GM18505 (cell line): ENCODE measurements around the gene MIA2.
"Not testable (repeated sequence)": the region's sequence is repeated elsewhere in the genome, so short reads cannot be mapped to it uniquely, and the experiment has no call there.

ENCODE experiments used
- ATAC-seq: cut with Tn5 transposase; IDR thresholded peaks from one replicate; pipeline ENCODE4 v1.9.1; 2021; ENCODE audit not compliant: unreplicated experiment
- POLR2A ChIP-seq: IDR thresholded peaks from 4 replicates; pipeline ENCODE4 v1.6.1; 2011; ENCODE audit warnings: borderline replicate concordance; ENCODE audit not compliant: insufficient read depth, insufficient read length; ENCODE audit errors: extremely low read depth

MIA2 gene, protein sequence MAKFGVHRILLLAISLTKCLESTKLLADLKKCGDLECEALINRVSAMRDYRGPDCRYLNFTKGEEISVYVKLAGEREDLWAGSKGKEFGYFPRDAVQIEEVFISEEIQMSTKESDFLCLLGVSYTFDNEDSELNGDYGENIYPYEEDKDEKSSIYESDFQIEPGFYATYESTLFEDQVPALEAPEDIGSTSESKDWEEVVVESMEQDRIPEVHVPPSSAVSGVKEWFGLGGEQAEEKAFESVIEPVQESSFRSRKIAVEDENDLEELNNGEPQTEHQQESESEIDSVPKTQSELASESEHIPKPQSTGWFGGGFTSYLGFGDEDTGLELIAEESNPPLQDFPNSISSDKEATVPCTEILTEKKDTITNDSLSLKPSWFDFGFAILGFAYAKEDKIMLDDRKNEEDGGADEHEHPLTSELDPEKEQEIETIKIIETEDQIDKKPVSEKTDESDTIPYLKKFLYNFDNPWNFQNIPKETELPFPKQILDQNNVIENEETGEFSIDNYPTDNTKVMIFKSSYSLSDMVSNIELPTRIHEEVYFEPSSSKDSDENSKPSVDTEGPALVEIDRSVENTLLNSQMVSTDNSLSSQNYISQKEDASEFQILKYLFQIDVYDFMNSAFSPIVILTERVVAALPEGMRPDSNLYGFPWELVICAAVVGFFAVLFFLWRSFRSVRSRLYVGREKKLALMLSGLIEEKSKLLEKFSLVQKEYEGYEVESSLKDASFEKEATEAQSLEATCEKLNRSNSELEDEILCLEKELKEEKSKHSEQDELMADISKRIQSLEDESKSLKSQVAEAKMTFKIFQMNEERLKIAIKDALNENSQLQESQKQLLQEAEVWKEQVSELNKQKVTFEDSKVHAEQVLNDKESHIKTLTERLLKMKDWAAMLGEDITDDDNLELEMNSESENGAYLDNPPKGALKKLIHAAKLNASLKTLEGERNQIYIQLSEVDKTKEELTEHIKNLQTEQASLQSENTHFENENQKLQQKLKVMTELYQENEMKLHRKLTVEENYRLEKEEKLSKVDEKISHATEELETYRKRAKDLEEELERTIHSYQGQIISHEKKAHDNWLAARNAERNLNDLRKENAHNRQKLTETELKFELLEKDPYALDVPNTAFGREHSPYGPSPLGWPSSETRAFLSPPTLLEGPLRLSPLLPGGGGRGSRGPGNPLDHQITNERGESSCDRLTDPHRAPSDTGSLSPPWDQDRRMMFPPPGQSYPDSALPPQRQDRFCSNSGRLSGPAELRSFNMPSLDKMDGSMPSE (N-terminal part only)

DNA sequence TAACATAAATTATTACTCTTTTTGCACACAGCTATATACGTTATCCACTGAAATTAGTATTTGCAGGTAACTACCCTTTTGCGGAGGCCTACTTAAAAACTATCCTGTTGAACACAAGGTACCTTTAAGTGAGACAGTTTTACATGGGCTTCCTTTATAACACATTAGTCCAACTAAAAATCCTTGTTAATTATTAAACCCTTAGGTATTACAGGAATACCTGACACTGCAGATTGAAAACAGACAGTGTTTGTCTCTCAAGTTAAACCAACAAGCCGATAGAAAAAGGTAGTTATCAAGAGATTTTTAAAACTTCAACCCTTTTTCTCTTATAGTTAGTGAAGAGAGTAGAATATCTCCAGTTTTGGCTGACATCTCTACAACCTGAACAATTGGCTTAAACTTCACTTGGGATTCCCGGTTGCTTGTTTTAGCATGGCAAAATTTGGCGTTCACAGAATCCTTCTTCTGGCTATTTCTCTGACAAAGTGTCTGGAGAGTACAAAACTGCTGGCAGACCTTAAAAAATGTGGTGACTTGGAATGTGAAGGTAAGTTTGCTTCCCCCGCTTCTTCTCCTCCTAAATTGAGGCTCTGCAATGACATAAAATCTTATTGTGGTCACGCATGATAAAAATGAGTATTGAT lies at the start of gene MIA2:
TSS of gene MIA2 (plus strand) at position 236 of the 647 bp plus-strand sequence. CDS start at position 436, 200 bp downstream.
- no peak for TF ChIP-seq POLR2A
- no peak for ATAC-seq

DNA sequence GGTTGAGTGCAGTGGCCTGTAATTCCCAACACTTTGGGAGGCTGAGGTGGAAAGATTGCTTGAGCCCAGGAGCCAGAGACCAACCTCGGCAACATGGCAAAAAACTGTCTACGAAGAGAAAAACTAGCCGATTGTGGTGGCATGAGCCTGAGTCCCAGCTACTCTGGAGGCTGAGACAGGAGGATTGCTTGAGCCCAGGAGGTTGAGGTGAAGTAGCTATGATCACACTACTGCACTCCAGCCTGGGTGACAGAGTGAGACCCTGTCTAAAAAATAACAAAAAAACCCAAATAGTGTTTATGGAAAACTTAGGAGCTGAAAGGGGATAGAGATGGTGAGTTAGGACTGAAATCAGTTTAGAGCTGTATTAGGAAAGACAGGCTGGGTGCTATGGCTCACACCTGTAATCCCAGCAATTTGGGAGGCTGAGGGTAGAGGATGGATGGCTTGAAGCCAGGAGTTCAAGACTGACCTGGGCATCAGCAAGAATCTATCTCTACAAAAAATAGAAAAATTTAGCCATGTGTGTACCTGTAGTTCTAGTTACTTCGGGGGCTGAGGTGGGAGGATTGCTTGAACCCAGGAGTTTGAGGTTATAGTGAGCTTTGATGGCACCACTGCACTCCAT lies 49.0 kb upstream of the MIA2 start:
- no peak for TF ChIP-seq POLR2A
- ATAC-seq, result no peak

DNA sequence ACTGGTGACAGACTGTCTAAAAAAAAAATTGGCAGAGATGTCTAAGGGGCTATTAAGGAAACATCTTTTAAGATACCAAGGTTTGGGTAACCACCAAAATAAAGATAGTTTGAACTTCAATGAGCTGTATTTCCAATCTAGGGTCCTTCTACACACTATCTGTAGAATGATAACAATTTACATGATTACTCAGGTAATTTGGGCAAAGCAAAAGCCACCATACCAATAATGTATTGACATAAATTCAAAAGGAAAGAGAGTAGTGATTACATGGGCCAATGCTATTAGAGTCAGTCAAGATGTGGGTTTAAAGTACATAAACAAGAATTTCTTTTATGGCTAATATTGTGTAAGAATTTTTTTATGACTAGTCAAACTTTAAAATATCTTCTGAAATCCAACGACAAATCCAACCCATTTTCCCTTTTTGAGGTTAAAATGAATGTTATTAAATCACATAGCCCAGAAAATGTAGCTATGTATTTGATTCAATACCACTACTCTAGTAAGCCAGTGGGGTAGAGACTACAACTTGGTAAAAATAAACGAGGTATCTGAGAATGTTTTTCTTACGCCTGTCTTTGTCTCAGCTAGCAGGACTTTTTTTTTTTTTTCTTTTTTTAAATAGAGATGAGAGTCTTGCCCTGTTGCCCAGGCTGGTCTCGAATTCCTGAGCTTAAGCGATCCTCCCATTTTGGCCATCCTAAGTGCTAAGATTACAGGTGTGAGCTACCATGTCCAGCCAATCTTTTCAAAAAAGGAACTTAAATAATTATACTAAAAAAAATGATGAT lies 48.3 kb upstream of the MIA2 start:
- TF ChIP-seq POLR2A, result no peak
- ATAC-seq, result no peak

DNA sequence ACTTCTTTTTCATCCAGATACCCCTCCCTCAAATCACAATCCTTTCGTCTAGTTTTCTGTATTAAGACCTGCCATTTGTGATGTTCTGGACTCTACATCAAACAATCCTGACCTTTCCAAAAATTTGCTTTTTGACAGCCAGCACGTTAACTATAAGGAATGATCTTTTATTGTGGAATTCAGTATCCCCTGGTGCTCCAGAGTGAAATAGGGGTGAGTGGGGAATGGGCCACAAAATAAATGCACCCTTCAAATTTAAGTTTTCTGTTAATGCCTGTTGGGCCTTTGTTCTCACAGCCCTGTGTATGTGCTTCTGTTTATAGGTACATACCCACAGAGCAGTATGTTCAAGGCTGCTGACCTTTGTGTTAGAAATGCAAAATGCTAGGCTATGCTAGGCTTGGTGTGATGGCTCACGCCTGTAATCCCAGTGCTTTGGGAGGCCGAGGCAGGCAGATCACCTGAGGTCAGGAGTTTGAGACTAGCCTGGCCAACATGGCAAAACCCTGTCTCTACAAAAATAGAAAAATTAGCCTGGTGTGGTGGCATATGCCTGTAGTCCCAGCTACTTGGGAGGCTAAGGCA lies 46.7 kb upstream of the MIA2 start:
- no peak for TF ChIP-seq POLR2A
- ATAC-seq, result no peak

DNA sequence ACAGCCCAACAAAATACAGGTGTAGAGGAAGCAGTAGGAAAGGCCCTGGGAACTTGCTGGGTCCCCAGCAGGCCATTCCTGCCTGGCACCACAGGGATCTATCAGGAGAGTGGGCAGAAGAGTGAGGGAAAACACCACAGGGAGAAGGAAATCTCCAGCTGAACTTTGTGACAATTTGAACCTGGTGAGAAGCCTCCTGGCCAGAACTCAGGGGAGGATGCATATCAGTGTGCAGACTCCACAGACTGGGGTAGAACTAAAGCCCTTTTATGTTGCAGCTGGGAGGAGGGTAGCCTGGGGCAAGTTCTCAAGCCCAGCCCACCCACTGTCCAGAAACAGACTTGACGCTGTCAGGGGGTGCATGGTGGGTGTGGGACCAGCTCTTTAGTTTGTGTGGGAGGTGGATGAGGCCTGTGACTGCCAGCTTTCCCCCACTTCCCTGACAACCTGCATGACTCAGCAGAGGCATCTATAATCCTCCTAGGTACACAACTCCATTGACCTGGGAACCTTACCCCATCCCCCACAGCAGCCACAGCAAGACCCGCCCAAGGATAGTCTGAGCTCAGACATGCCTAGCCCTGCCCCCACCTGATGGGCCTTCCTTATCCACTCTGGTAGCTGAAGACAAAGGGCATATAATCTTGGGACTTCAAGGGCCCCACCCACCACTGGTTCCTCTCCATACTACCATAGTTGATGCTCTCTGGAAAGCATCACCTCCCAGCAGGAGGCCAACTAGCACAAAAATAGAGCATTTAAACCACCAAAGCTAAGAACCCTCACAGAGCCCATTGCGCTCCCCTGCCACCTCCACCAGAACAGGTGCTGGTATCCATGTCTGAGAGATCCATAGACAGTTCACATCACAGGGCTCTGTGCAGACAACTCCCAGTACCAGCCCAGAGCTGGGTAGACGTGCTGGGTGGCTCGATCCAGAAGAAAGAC lies 29.8 kb upstream of the MIA2 start:
- TF ChIP-seq POLR2A, result no peak

DNA sequence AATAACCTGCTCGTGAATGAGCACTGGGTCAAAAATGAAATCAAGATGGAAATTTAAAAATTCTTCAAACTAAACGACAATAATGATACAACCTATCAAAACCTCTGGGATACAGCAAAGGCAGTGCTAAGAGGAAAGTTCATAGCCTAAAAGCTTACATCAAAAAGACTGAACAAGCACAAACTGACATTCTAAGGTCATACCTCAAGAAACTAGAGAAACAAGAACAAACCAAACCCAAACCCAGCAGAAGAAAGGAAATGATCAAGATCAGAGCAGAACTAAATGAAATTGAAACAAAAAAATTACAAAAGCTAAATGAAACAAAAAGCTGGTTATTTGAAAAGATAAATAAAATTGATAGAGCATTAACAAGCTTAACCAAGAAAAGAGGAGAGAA lies 26.3 kb upstream of the MIA2 start:
- ATAC-seq, result not testable (repeated sequence)

More for the DNA sequence above, 29.8 kb upstream of the MIA2 start:
- ATAC-seq, result no peak

DNA sequence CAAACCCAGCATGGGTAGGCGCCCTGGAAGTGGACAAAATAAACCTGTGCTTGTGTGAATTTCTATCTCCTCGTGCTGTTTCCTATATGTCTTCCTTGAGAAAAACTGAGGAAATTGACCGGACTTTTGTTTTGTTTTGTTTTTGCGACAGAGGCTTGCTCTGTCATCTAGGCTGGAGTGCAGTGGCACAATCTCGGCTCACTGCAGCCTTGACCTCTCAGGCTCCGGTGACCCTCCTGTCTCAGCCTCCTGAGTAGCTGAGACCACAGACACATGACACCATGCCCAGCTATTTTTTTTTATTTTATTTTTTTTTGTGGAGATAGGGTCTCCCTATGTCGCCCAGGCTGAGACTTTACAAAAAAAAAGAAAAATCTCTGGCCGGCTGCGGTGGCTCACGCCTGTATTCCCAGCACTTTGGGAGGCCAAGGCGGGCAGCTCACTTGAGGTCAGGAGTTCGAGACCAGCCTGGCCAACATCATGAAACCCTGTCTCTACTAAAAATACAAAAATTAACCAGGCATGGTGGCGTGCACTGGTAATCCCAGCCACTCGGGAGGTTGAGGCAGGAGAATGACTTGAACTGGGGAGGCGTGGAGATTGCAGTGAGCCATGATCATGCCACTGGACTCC lies 22.5 kb upstream of the MIA2 start:
- TF ChIP-seq POLR2A, result no peak
- no peak for ATAC-seq

DNA sequence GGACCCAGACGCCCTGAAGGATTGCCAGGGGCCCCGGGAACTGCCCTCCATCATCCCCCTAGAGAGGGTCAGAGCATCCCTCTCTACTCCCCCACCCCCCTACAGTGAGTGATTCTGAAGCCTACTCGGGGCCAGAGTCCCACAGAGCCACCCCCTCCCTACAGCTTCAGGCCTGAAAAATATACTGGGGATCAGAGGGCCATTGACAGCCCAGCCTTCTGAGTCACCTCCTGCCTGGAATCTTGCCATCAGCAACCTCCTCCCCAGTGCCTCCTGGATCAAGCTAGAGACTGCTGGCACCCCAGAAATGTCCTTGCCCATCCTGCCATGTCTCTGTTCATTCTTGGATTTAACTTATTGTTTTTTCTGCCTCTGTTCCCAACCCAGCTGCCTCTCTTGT lies 21.7 kb upstream of the MIA2 start:
- TF ChIP-seq POLR2A, result no peak

DNA sequence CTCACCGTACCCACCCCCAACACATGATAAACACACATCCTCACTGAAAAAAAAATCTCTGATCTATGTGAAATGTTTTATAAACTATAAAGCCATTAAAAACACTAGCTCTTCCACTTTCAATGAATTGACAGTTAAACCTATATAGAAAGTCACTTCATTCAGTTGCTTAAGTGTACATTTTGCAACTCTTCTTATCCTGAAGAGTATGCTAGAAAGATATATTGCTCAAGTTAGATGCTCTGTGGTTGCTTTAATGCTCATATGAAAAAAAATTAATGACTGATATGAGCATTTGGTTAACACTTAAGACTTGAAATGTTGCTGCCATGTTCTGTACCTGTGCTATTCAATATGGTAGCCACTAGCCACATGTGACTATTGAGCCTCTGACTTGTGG lies 21.0 kb upstream of the MIA2 start:
- no peak for TF ChIP-seq POLR2A
- ATAC-seq, result no peak

More for the DNA sequence above, 21.7 kb upstream of the MIA2 start:
- no peak for ATAC-seq
